GM13976 (cell line): ENCODE data around the gene ICE2.

Source experiments
- DNase-seq: peaks from one replicate; pipeline ENCODE4 v3.0.0; 2012; ENCODE audit warnings: low spot score
- CTCF ChIP-seq: IDR thresholded peaks from 2 replicates; pipeline ENCODE4 v1.5.1; 2012; ENCODE audit warnings: borderline replicate concordance, mild to moderate bottlenecking; ENCODE audit not compliant: insufficient read depth; ENCODE audit errors: extremely low read depth, missing control alignments, control extremely low read depth
- in situ Hi-C: fragments of 300-500 bp; cut with MboI; formaldehyde crosslinking; loops from one replicate; pipeline ENCODE4 v1.12.0; 2022; ENCODE audit warnings: low sequenced_read_pairs, mixed read lengths, inconsistent platforms; ENCODE audit not compliant: unreplicated experiment

The ICE2 gene

DNA sequence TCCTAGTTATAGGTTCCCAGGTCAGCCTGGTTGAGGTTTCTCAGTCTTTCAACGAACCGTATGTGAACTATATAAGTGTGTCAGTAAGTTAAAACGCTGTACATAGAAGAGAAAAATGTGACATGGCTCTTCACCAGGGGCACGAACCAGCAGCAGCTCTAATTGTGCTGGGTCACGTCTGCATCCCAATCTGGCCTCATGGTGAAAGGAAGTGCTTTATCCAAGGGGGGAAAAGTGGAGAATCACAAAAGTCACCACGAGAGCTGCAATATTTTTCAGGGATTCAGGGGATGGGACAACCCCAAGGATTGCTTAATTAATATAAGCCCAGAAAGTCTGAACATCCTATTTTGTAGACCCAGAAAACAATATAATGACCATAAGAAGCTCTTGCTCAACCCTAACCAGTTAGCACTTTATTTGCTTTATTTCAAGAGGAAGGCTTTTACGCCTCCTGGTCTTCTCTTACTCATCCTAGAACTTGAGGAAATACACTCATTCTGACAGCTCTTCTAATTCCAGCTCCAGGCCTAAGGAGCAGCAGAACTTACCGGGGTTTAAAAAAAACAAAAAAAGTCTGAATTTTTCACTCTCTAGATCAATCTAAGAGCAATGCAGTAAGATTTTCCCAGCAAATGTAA lies 97.7 kb downstream of the ICE2 start:
- no peak for DNase-seq
- in situ Hi-C loops = no loop called here

DNA sequence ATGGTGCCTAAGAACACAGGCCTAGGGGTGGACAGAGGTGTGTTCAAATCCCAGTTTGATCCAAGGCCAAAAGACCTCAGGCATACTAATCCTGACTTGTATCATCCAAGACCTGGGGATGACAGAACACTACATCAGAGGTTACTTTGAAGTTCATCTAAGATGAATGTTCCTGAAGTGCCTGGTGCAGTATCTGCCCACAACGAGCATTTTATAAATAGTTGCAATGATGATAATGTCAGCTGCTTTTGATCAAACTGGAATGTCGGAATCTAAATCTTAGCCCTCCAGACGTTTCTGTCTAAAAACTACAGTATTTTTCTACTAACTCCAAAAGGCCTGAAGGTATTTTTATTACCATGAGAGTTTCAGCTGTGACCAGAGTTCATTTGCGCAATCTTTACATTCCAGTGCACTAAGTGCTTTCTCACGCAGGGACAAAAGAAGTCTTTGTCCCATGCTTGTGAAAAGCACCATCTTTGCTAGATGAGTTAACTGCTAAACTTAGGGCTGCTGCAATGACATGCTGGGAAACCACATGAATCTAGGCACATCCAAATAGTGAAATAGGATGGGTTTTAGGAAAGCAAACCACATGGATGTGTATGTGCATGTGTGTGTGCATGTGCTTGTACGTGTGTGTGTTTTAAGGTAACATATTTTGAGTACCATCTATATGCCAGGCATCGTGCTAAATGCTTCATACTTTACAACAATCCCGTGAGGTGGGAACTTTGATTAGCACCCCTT lies 99.2 kb downstream of the ICE2 start:
- in situ Hi-C loops = no loop called here
- TF ChIP-seq CTCF = no peak
- DNase-seq = no peak

More for the DNA sequence above, 97.7 kb downstream of the ICE2 start:
- TF ChIP-seq CTCF = no peak

- TF ChIP-seq CTCF = no peak
- no peak for DNase-seq
- in situ Hi-C loops = no loop called here
Measured at GRCh38 chr15:60379185-60379524, 99.8 kb downstream of the ICE2 start.

- no peak for TF ChIP-seq CTCF
Measured at GRCh38 chr15:60376677-60377095, 102.3 kb downstream of the ICE2 start.

DNA sequence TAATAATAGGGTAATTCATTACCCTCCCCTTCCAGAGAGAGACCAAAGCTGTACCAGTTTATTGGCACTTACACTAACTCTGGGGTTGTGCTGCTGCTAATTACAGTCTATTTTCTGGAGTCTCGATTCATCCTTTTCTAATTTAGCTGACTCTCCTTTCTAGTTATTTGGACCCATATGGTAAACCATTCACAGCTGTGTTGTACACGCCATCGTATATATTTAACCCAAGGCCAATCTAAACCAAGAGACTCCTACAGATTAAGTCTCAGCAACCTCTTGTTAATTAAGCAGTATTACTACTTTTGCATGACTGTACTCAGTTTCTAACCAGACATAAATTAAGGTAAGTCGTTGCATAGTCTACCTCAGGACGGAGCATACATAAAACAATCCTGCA lies 103.6 kb downstream of the ICE2 start:
- DNase-seq = no peak
- no peak for TF ChIP-seq CTCF
- in situ Hi-C loops = no loop called here

More at GRCh38 chr15:60376677-60377095, 102.3 kb downstream of the ICE2 start:
- DNase-seq = no peak
- in situ Hi-C loops = no loop called here

- no peak for DNase-seq
- no peak for TF ChIP-seq CTCF
- in situ Hi-C loops = loop anchor here (25.0 kb wide), 1 partner anchor 538 kb away; no protein-coding TSS in a partner anchor
Measured at GRCh38 chr15:60374628-60375081, 104.3 kb downstream of the ICE2 start.
